ENCODE results near the gene STK11.
"Not testable (repeated sequence)": the region's sequence is repeated elsewhere in the genome, so short reads cannot be mapped to it uniquely, and the experiment has no call there.

The STK11 gene

DNA sequence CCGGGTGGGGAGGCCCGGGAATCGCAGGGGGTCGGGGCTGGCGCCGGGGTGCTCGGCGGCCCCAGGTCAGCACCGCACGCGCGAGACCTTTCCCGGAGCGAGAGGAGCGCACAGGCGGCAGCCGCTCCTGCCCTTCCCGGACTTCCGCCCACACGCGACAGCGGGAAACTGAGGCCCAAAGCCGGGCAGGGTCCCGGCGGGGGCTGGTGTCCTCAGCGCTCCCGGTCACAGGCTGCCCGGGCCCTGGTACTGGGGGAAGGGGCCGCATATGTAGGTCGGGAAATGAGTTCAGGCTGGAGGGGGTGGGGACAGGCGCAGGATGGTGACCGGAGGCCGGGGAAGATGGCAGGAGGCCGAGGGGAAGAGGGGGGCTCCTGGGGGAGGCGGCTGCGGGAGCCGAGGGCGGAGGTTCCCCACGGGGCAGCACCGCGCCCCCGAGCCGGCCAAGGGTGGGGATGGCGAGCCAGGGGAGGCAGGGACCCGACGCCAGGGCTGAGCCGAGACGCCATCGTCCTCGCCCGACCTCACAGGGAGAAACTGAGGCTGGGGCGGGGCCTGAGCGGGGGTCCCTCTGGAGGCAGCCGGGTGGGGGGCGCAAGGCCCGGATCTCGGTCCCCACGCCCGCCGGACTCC, 31.6 kb downstream of the STK11 start:
- no peak for DNase-seq (ENCODE audit: low spot score)

DNA sequence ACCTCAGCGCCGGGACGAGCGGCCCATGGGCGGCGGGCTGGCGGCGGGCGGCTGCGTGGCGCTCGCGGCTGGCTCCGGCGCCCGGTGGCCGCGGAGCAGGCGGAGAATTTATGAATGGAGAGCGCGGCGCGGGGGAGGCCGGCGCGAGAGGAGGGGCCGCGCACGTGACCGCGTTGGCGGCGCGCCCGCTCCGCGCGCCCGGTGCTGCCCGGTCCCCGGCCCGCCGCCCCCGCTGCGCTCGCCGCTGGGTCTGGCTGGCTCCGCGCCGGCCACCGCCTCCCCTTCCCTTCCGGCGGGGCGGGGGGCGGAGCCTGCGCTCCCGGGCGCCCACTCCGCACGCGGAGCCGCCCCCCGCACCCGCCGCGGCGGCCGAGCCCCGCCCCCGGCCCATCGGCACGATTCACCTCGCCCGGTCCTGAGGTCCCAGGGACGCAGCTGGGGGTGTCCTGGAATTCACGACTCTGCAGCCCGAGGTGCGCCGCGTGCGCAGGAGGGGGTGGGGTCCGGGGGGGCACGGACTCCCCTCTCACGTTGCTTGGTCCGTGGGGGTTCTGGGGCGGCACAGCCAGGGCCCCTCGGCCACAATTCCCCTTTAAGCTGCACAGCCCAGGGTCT, 32.3 kb downstream of the STK11 start, which contains the start of gene CBARP:
Gene CBARP, minus strand, starts transcription at position 252 of the 615 bp plus-strand sequence. CDS start 1,905 bp downstream, outside the sequence.
- no peak for DNase-seq (ENCODE audit: low spot score)

GRCh38 chr19:1238369-1239303, 33.1 kb downstream of the STK11 start:
- DNase-seq (ENCODE audit: low spot score) = no peak

DNA sequence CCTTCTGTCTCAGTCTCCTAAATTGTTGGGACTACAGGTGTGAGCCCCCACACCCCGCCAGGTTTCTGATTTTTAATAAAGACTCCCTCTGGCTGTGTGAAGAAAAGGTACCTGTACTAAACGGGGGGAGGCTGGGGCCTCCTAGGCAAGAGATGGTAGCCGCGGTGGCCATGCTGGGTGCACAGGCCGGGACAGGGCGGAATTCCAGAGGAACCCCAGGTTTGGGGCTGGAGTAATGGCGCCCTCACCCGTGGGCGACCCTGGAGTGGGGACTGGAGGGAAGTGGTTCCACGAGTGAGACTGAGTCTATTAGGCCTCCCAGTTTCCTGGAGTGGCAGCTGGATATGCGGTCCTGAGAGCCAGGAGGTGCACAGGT, 33.8 kb downstream of the STK11 start:
- no peak for DNase-seq (ENCODE audit: low spot score)

DNA sequence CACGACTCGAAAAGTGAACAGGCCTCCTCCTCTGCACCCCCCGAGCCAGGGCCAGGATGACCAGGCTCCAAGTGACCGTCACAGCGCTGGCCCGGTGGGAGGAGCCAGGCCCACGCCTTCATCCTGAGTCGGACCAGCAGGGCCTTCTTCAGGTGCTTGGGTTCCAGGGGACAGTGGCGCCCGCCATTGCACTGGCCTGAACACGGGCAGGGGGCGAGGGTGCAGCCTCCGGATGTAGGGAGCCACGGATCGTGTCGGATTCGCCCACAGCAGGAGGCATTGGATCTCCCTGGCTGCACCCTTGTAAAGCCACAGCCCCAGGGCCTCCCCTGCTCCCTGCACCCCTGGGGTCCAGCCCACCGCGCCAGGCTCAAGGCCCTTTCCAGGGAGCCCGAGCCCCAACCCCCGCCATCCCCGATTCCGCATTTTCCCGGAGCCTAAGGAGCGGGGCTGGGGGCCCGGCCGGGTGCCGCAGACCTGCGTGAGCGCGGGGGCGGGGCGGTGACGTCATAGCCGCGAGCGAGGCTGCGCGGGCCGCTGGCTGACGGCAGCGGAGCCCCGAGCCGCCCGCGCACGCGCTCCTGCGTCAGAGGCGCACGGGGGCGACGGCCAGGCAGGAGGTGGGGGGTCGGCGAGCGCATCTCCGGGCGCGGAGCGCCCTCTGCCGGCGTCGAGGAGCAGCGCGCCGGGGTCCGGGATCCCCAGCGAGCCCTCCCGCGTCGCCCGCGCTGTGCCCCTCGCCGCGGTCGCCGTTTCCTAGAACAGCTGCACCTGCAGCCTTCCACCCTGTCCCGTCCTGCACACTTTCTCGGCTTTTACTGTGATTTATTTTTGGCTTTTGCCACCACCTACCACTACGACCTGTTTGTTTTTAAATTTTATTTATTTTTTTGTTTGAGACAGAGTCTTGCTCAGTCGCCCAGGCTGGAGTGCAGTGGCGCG, 34.5 kb downstream of the STK11 start:
- DNase-seq (ENCODE audit: low spot score) = peak; percentile 88

- no peak for DNase-seq (ENCODE audit: low spot score)
Measured at GRCh38 chr19:1240925-1241324, 35.3 kb downstream of the STK11 start.

DNA sequence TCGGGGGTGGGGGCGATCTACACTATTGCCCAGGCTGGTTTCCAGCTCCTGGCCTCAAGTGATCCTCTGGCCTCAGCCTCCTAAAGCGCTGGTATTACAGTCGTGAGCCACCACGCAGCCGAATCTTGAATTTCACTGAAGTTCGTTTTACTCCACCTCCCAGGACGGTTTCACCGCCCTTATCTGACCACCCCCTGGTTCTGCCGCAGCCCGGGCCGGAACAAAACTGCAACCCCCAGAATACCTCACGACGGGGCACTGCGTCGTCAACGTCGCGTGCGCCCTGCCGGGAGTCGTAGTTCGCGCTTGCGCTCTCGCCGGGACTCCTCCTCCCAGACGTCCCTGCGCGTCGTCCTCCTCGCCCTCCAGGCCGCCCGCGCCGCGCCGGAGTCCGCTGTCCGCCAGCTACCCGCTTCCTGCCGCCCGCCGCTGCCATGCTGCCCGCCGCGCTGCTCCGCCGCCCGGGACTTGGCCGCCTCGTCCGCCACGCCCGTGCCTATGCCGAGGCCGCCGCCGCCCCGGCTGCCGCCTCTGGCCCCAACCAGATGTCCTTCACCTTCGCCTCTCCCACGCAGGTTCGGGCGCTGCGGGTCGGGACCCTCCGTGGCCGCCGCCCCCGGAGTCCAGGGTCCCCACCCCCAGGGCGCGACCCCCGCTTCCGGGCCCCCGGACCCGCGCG, 36.0 kb downstream of the STK11 start, which contains the start of gene ATP5F1D:
Gene ATP5F1D, plus strand, starts transcription at position 335 of the 679 bp plus-strand sequence. Its CDS starts 100 bp downstream, at position 435.
- peak; percentile 90 for DNase-seq (ENCODE audit: low spot score)

- peak; percentile 87 for DNase-seq (ENCODE audit: low spot score)
Measured at GRCh38 chr19:1243768-1244692, 38.5 kb downstream of the STK11 start.

GRCh38 chr19:1244693-1245451, 39.3 kb downstream of the STK11 start:
- no peak for DNase-seq (ENCODE audit: low spot score)

DNA sequence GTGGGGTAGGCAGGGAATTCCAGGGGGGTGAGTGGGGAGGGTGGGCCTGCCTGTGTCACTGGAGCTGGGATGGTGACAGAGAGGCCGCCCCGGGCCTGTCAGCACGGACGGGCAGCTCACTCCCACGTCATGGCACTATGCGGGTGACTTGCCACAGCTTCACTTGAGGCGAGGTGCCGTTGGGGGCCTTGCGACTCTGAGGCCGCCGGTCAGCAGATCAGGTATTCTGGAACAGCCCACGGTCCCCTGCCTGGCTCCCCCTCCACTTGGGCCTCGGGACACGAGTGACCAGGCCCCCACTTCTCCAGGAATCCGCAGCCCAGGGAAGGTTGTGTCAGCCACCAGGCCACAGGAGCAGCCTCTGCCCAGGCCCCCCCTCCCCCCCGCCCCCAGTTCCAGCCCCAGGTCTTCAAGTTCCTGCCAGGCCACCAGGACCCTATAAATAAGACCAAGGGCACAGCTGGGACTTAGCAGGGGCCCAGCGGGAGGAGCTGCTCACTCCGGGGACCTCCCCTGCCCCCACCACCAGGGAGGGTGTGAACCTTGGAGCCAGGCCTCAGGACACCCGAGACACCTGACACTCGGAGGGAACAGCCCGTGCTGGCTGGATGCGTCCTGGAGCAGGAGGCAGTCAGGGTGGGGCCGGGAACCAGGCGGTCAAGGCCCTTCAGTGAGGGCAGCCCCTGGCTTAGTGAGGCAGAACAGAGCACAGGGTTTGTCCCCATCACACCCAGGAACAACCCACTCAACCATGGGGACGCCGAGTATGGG, 40.1 kb downstream of the STK11 start:
- no peak for DNase-seq (ENCODE audit: low spot score)

- not testable (repeated sequence) for DNase-seq (ENCODE audit: low spot score)
Measured at GRCh38 chr19:1246265-1247087, 40.9 kb downstream of the STK11 start.

DNA sequence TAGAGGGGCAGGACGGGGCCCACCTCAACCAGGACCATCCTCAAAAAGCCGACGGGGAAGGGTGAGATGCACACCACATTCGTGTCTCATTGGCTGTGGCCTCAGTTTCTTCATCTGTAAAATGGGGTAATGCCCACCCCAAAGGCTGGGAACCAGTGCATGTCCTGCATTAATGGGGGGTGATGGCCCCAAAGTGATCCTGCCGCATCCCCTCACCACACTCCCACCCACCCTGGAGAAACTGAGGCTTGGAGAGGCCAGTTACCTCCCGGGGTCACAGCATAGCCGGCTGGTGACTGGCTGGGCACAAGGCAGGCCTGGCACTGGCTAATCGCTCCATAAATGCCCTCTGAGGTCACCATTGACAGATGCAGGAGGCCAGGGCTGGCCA, 42.2 kb downstream of the STK11 start:
- no peak for DNase-seq (ENCODE audit: low spot score)

DNA sequence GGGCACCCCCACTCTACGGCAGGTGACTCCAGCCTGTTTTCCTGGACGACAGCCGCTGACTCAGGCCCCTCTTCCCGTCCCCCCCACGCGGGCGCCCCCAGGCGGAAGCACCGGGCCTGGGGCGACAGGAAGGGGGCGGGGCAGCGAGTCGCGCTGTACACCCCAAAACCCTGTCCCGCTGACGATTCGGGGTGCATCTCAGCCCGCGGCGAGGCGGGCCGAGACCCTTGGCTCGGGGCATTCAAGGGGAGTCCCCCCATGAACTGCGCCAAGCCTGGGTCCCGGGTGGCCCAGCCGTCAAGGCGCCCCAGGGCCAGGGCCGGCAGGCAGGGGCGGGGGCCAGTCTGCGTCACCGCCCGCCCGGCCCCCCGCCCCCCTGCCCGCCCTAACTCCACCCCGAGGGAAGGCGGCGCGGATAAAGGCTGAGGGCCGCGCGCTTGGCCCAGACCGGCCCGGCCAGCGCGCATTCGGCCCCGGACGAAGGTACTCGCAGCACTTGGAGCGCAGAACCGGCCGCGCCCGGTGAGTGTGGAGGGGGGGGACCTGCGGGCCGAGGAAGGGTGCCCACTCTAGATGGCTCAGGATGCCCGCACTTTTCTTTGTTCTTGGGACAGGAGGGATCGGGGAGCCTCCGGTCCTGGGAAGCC, 42.7 kb downstream of the STK11 start, which contains the start of gene MIDN:
Gene MIDN, plus strand, starts transcription at position 445 of the 647 bp plus-strand sequence. CDS start 1,714 bp downstream, outside the sequence.
- DNase-seq (ENCODE audit: low spot score) = peak; percentile 69

GRCh38 chr19:1248786-1249297, 43.3 kb downstream of the STK11 start:
- DNase-seq (ENCODE audit: low spot score) = peak; percentile 86

DNA sequence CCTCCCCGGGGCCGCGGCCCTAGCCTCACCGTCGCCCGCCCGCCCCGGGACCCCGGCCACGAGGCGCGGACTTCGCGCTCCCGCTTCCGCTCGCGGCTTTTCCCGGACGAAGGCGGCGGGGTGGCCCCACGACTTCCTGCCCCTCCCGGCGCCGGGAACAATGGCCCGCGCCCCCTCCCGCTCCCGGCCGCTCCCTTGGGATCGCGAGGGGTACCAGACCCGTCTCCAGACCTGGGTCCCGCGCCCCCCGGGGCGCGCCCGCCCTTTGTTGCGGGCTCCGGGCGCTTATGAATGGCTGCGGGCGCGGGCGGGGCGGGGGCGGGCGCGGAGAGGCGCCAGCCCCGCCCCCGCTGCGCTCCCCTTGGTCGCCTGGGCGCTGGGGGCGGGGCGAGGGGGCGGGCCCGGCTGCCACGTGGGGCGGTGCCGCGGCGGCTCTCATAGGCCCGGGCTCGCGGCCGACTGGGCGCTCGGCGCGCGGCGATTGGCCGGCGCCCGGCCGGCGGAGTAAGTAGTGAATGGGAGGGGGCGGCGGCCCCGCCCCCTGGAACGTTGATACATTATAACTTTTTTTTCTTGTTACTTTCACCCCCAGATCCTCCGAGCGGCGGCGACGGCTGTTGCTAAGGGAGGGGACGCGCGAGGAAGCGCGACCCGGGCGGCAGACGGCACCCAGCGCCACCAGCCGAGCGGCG, 43.9 kb downstream of the STK11 start:
- peak; percentile 93 for DNase-seq (ENCODE audit: low spot score)

DNA sequence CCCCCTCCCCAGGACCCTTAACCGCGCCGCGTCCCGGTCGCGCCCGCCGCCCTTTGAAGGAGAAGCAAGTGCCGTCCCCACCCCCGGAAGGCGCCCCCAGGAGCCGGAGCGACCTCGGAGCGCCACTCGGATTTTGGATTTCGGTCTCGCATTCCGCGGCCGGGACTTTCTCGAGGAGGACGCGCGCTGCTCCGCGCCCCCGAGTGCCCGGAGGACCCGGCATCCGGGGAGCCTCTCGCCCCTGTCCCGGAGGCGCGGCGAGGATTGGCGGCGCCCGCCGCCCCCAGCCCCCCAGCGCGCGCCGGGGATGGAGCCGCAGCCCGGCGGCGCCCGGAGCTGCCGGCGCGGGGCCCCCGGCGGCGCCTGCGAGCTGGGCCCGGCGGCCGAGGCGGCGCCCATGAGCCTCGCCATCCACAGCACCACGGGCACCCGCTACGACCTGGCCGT, 44.4 kb downstream of the STK11 start:
- no peak for DNase-seq (ENCODE audit: low spot score)
